Omental fat pad (tissue), 4 donors: ENCODE data around the gene LIPG. TPM values are rescaled to one million over a fixed set of nuclear protein-coding genes. Genes with fewer than 3 reads are reported as not detected.

ENCODE experiments used
- ATAC-seq: fragments of 150-250 bp; one replicate; pipeline ENCODE4 v1.9.1; 2016; ENCODE audit warnings: mild to moderate bottlenecking, moderate library complexity; ENCODE audit not compliant: low FRiP score
- DNase-seq: peaks from one replicate; pipeline ENCODE4 v3.0.0-alpha.2; 2019; ENCODE audit warnings: low spot score
- total RNA-seq, 4 donors: library from RNA; depleted of rRNA; stranded (reverse); fragments of >200 nt; gene quantifications; one replicate each; pipeline ENCODE4 v1.1.0, GENCODE V29; 2016
- TF ChIP-seq, protein P1 (sequence below), 3 donors: fragments of 450-650 bp; IDR thresholded peaks; one replicate each; pipeline ENCODE4 v1.5.1; 2016 to 2017; ENCODE audit warnings: antibody characterized with exemption in 3 of 3, mild to moderate bottlenecking in 3 of 3, moderate library complexity in 2 of 3

The LIPG gene
- total RNA-seq, 4 donors from 2014 or later = 0.94 to 53.2 (median 1.2) TPM

DNA sequence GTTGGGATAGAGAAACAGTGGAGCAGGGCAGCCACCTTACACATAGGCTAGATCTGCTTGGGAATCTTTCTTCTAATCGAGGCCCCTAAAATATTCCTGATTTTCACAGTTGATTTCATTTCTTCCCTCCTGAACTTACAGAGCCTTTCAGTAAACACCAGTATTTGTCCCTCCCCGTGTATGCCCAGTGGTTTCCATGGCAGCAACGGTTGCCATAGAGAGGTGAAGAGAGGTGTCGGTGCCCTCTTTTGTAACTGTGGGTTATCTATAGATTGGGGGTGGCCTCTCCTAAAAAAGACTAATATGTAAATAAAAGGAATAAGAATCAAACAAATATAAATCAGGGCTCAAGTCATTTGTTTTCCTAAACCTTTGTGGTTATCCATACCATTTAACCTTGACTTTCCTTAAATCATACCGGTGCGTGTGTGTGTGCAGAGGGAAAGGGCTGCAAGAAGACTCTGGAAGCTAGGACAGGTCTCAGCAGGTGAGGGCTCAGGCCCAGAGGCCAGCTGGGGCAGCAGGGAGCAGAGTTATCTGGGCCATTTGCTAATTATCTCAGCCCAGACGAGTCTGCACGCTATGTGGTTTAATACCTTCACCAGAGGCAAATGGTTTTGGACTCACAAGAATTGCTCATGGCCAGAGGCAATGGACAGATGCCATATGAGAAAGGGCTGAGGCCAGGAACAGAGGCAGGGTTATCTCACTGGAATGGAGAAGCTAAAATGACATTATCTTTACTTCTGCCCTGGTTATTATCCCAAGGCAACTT lies 35.5 kb downstream of the LIPG start:
- DNase-seq = no peak
- TF ChIP-seq, protein P1, sequence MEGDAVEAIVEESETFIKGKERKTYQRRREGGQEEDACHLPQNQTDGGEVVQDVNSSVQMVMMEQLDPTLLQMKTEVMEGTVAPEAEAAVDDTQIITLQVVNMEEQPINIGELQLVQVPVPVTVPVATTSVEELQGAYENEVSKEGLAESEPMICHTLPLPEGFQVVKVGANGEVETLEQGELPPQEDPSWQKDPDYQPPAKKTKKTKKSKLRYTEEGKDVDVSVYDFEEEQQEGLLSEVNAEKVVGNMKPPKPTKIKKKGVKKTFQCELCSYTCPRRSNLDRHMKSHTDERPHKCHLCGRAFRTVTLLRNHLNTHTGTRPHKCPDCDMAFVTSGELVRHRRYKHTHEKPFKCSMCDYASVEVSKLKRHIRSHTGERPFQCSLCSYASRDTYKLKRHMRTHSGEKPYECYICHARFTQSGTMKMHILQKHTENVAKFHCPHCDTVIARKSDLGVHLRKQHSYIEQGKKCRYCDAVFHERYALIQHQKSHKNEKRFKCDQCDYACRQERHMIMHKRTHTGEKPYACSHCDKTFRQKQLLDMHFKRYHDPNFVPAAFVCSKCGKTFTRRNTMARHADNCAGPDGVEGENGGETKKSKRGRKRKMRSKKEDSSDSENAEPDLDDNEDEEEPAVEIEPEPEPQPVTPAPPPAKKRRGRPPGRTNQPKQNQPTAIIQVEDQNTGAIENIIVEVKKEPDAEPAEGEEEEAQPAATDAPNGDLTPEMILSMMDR (IDR thresholded peaks at IDR 0.05) = no peak
- ATAC-seq = no peak

GRCh38 chr18:49601211-49601610 lies 39.4 kb downstream of the LIPG start:
- TF ChIP-seq, protein P1 (IDR thresholded peaks at IDR 0.05) = no peak
- ATAC-seq (no peak), DNase-seq (no peak)

DNA sequence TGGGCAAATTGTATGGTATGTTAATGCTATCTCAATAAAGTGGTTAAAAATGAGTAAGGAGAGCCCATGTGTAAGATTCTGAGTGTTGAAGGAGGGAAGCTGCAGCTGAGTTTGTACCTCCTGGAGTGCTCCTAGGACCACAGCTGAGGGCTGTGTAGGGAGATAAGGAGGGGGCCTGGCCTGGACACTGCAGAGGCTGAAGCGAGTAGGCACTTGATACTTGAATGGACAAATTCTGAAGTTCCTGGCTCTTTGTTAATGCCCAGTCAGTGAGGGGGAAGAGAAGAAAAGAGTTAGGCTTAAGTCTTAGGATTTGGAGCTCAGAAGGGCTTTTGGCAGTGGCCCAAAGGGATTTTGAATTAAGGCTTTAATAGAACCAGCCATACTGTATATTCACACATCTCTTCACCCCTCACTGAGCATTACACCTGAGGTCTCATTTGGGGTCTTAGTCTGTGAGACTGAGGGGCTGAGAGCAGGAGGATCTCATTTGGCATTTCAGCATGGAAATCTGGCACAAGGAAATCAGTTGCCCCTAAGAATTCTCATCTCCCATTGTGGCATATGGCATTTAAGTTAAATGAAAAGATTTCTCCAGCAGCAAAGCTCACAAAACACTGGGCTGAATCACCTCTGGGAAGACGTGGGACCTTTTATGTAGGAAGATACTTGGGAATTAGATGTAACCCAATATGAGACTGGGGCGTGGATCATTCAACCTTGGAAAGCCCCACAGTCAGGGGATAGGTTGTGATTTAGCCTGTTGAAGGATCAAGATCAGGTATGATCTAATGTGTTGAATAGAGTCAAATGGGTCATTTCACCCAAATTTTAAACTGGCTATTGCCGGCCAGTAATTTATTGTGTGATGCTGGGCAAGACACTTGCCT lies 46.8 kb downstream of the LIPG start:
- ATAC-seq = no peak
- TF ChIP-seq, protein P1 (IDR thresholded peaks at IDR 0.05) = no peak
- DNase-seq = no peak

DNA sequence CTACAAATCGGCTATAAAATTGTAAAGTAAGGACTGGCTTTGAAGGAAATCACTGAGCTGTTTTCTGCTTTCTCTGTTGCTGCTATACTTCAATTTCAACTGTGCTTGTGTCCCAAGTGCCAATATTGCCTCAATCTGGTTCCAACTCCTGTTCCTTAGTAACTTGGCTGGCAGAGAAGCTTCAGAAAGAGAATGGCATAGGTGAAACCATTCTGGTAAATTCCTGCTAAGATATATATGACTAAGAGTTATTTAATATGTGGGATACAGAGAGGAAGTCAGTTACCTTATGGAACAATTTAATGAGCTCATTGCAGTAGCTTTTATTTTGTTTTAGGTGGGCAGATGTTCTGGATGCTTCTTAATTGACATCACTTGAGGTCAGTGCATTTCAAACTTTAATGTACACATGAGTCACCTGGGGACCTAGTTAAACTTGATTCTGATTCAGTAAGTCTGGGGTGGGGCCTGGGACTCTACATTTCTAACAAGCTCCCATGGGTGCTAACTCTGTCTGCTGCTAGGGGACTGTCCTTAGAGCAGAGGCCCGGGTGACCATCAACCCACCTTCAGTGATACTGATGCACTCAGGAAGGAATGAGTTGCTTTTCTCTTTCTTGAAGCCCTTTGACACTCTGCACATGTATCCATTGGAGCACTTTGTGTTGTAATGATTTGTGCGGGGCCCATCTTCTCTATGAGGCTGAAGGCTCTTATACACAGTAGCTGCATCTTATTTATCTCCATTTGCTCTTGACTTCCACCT lies 47.6 kb downstream of the LIPG start:
- DNase-seq (no peak), ATAC-seq (no peak)
- TF ChIP-seq, protein P1 (IDR thresholded peaks at IDR 0.05) = no peak

- ATAC-seq (no peak), DNase-seq (no peak)
- TF ChIP-seq, protein P1 (IDR thresholded peaks at IDR 0.05) = no peak
Observed at GRCh38 chr18:49610022-49610445, 48.2 kb downstream of the LIPG start.

GRCh38 chr18:49611316-49611715 lies 49.5 kb downstream of the LIPG start:
- DNase-seq (no peak), ATAC-seq (no peak)
- TF ChIP-seq, protein P1 (IDR thresholded peaks at IDR 0.05) = no peak
